ENCODE measurements around the gene PRRC2C.

PRRC2C gene

GRCh38 chr1:171641076-171641864, 155.9 kb downstream of the PRRC2C start:
- Histone ChIP-seq H3K36me3 (ENCODE audit: control insufficient read depth, insufficient read depth, low read length) (no peaks in the 10 kb centered on the region), H3K27me3 (replicated peaks; ENCODE audit: control insufficient read depth, insufficient read depth, low read length) (no peaks in the 10 kb centered on the region; the same call in 1 of the 2 replicates), H3K4me3 (replicated peaks; ENCODE audit: low read depth, low read length) (no peak overlapping the region)
- DNase-seq (ENCODE audit: extremely low read depth, insufficient read length) = no peak
- TF ChIP-seq CTCF (IDR thresholded peaks at IDR 0.05; ENCODE audit: insufficient read depth, low read length, poor library complexity, severe bottlenecking) = no peak

- TF ChIP-seq CTCF (IDR thresholded peaks at IDR 0.05; ENCODE audit: insufficient read depth, low read length, poor library complexity, severe bottlenecking) = no peak
- H3K4me3 ChIP-seq (replicated peaks; ENCODE audit: low read depth, low read length) = no peak overlapping the region
- DNase-seq (ENCODE audit: extremely low read depth, insufficient read length) = no peak
These were observed 156.9 kb downstream of the PRRC2C start for GRCh38 chr1:171642197-171642596.

More at GRCh38 chr1:171642197-171642596, 156.9 kb downstream of the PRRC2C start:
- Histone ChIP-seq H3K36me3 (ENCODE audit: control insufficient read depth, insufficient read depth, low read length) (no peaks in the 10 kb centered on the region), H3K27me3 (replicated peaks; ENCODE audit: control insufficient read depth, insufficient read depth, low read length) (no peaks in the 10 kb centered on the region; the same call in 1 of the 2 replicates)

All from GM06990 (cell line).